HG02884 (cell line): Measurements from ENCODE around the gene GPATCH3.
"Not testable (repeated sequence)": the region's sequence is repeated elsewhere in the genome, so short reads cannot be mapped to it uniquely, and the experiment has no call there.

ENCODE experiments used
- ATAC-seq: cut with Tn5 transposase; IDR thresholded peaks from one replicate; pipeline ENCODE4 v1.9.1; 2021; ENCODE audit warnings: mild to moderate bottlenecking, moderate library complexity; ENCODE audit not compliant: unreplicated experiment

GPATCH3 gene

GRCh38 chr1:26900001-26900814 is at the start of gene GPATCH3:
Gene GPATCH3 (minus strand): TSS chr1:26900467. CDS start chr1:26900442, 25 bp downstream.
- no peak for ATAC-seq

- ATAC-seq: no peak
Measured at GRCh38 chr1:26949926-26950319, 49.7 kb upstream of the GPATCH3 start.

GRCh38 chr1:26949266-26949925 is 49.1 kb upstream of the GPATCH3 start:
- ATAC-seq: no peak

GRCh38 chr1:26948725-26949057 is 48.4 kb upstream of the GPATCH3 start:
- ATAC-seq: not testable (repeated sequence)

- no peak for ATAC-seq
Measured at GRCh38 chr1:26946270-26946669, 46.0 kb upstream of the GPATCH3 start.

- no peak for ATAC-seq
Measured at GRCh38 chr1:26945728-26946127, 45.5 kb upstream of the GPATCH3 start.

GRCh38 chr1:26945138-26945537 is 44.9 kb upstream of the GPATCH3 start:
- no peak for ATAC-seq

- no peak for ATAC-seq
Measured at GRCh38 chr1:26942656-26943055, 42.4 kb upstream of the GPATCH3 start.

- no peak for ATAC-seq
Measured at GRCh38 chr1:26941311-26941710, 41.0 kb upstream of the GPATCH3 start.

GRCh38 chr1:26938659-26939025 is 38.4 kb upstream of the GPATCH3 start:
- ATAC-seq: no peak

- ATAC-seq: no peak
Measured at GRCh38 chr1:26938004-26938658, 37.9 kb upstream of the GPATCH3 start.

GRCh38 chr1:26936823-26937222 is 36.6 kb upstream of the GPATCH3 start:
- no peak for ATAC-seq

GRCh38 chr1:26932531-26932930 is 32.3 kb upstream of the GPATCH3 start:
- ATAC-seq: no peak

GRCh38 chr1:26923711-26924110 is 23.4 kb upstream of the GPATCH3 start:
- ATAC-seq: no peak

GRCh38 chr1:26922901-26923300 is 22.6 kb upstream of the GPATCH3 start:
- no peak for ATAC-seq

GRCh38 chr1:26922431-26922729 is 22.1 kb upstream of the GPATCH3 start:
- no peak for ATAC-seq

GRCh38 chr1:26921540-26922430 is 21.5 kb upstream of the GPATCH3 start, which contains the start of gene NUDC:
Gene NUDC (plus strand): TSS chr1:26921743. CDS start chr1:26921849, 106 bp downstream.
- peak; percentile 90 for ATAC-seq

GRCh38 chr1:26921126-26921539 is 20.9 kb upstream of the GPATCH3 start:
- ATAC-seq: no peak

- ATAC-seq: no peak
Measured at GRCh38 chr1:26915204-26915842, 15.1 kb upstream of the GPATCH3 start.

GRCh38 chr1:26913754-26914619 is 13.7 kb upstream of the GPATCH3 start, which contains the start of gene NR0B2:
Gene NR0B2 (minus strand): TSS chr1:26913975. CDS start chr1:26913940, 35 bp downstream.
- ATAC-seq: no peak
